GM23338 (cell line): ENCODE data around the gene NFYB. TPM values are rescaled to one million over a fixed set of nuclear protein-coding genes. Genes with fewer than 3 reads are reported as not detected.
"Not testable (repeated sequence)": the region's sequence is repeated elsewhere in the genome, so short reads cannot be mapped to it uniquely, and the experiment has no call there.

Experiments used
- ATAC-seq: fragments of 200-7000 bp; cut with Tn5 transposase; 3 replicates; pipeline ENCODE4 v1.9.1; 2020
- DNase-seq: peaks from one replicate; pipeline ENCODE4 v3.0.0-alpha.2; 2015; ENCODE audit warnings: low spot score
- H2AFZ ChIP-seq: fragments of 200-600 bp; sonication (generic); 2 replicates; pipeline ENCODE4 v1.8.0; 2016; ENCODE audit warnings: antibody characterized with exemption, mild to moderate bottlenecking, moderate library complexity
- H3F3A ChIP-seq: fragments of 200-600 bp; sonication (generic); replicated peaks from 2 replicates; pipeline ENCODE4 v1.8.0; 2017; ENCODE audit warnings: antibody characterized with exemption, mixed run types, low read depth
- H3K27ac ChIP-seq: fragments of 200-600 bp; sonication (generic); 2 replicates; pipeline ENCODE4 v1.6.1; 2016; ENCODE audit warnings: low read depth
- H3K27me3 ChIP-seq: fragments of 200-600 bp; sonication (generic); 2 replicates; pipeline ENCODE4 v1.8.0; 2016; ENCODE audit warnings: mild to moderate bottlenecking, mixed run types, moderate library complexity; ENCODE audit not compliant: insufficient read depth
- H3K36me3 ChIP-seq: fragments of 200-600 bp; sonication (generic); 2 replicates; pipeline ENCODE4 v1.8.0; 2016; ENCODE audit warnings: mild to moderate bottlenecking; ENCODE audit not compliant: insufficient read depth
- H3K4me1 ChIP-seq: fragments of 200-600 bp; sonication (generic); 2 replicates; pipeline ENCODE4 v1.8.0; 2016; ENCODE audit warnings: mild to moderate bottlenecking, moderate library complexity; ENCODE audit not compliant: insufficient read depth
- H3K4me2 ChIP-seq: fragments of 200-600 bp; sonication (generic); 2 replicates; pipeline ENCODE4 v1.7.1; 2017; ENCODE audit warnings: mixed run types
- H3K4me3 ChIP-seq: fragments of 200-600 bp; sonication (generic); 2 replicates; pipeline ENCODE4 v1.6.1; 2016; ENCODE audit warnings: mixed run types
- H3K79me2 ChIP-seq: fragments of 200-600 bp; sonication (generic); replicated peaks from 2 replicates; pipeline ENCODE4 v1.8.0; 2017; ENCODE audit warnings: mild to moderate bottlenecking; ENCODE audit not compliant: insufficient read depth
- H3K9me2 ChIP-seq: fragments of 200-600 bp; sonication (generic); 2 replicates; pipeline ENCODE4 v1.8.0; 2017; ENCODE audit not compliant: insufficient read depth
- H4K20me1 ChIP-seq: fragments of 200-600 bp; sonication (generic); replicated peaks from 2 replicates; pipeline ENCODE4 v1.8.0; 2017; ENCODE audit warnings: mild to moderate bottlenecking; ENCODE audit not compliant: insufficient read depth
- H3K27ac Mint-ChIP-seq: 2 replicates; pipeline ENCODE4 v1.8.0; 2020; ENCODE audit warnings: inconsistent platforms, mild to moderate bottlenecking, moderate library complexity, mixed read lengths
- H3K27me3 Mint-ChIP-seq: 3 replicates; pipeline ENCODE4 v1.8.0; 2022; ENCODE audit warnings: low read depth, mild to moderate bottlenecking, moderate library complexity, mixed read lengths, inconsistent platforms; ENCODE audit not compliant: insufficient read depth, poor library complexity
- H3K36me3 Mint-ChIP-seq: 3 replicates; pipeline ENCODE4 v1.8.0; 2021; ENCODE audit warnings: low read depth, mild to moderate bottlenecking, inconsistent platforms, moderate library complexity, mixed read lengths
- H3K4me1 Mint-ChIP-seq: 3 replicates; pipeline ENCODE4 v1.8.0; 2020; ENCODE audit warnings: mild to moderate bottlenecking, inconsistent platforms, mixed read lengths
- H3K4me3 Mint-ChIP-seq: 3 replicates; pipeline ENCODE4 v1.8.0; 2021; ENCODE audit warnings: moderate library complexity, mild to moderate bottlenecking, inconsistent platforms, mixed read lengths
- H3K9me3 Mint-ChIP-seq: 3 replicates; pipeline ENCODE4 v1.8.0; 2020; ENCODE audit warnings: moderate library complexity, mild to moderate bottlenecking, inconsistent platforms, mixed read lengths
- ETS1 ChIP-seq: IDR thresholded peaks from 2 replicates; pipeline ENCODE4 v1.6.1; 2016; ENCODE audit warnings: antibody characterized with exemption
- ZNF462 ChIP-seq: fragments of 250-450 bp; sonication (Bioruptor Pico); IDR thresholded peaks from 2 replicates; pipeline ENCODE4 v1.5.0; 2020; ENCODE audit warnings: mild to moderate bottlenecking, moderate library complexity
- polyA plus RNA-seq: library from polyadenylated mRNA; unstranded; fragments of >200 nt; fragmentation: Nextera tagmentation; extraction: Ambion mirVana; gene quantifications from 2 replicates; pipeline ENCODE4 v1.2.1, GENCODE V29; 2016
- total RNA-seq: library from RNA; depleted of rRNA; stranded (reverse); fragments of >200 nt; shearing (Covaris generic); gene quantifications from 2 replicates; pipeline ENCODE4 v1.2.3, GENCODE V29; 2014

NFYB gene
- total and polyA plus RNA-seq, 2 experiments from 2014 or later: 32.7 to 67.2 TPM

- Mint-ChIP-seq H3K36me3 (peaks cover 24% of the 10 kb centered on the region), H3K4me3 (no peak overlapping the region), H3K4me1 (0 out of 3 replicates have a peak, but pooled peaks cover 2% of the 10 kb centered on the region), H3K27me3 (peaks cover 5% of the 10 kb centered on the region), H3K9me3 (no peaks in the 10 kb centered on the region; the same call in 2 of the 3 replicates), H3K27ac (no peak overlapping the region)
- Histone ChIP-seq H3K4me3 (no peak overlapping the region), H3F3A (no peaks in the 10 kb centered on the region), H3K27me3 (no peaks in the 10 kb centered on the region), H3K79me2 (no peaks in the 10 kb centered on the region), H4K20me1 (no peaks in the 10 kb centered on the region), H3K4me1 (no peaks in the 10 kb centered on the region; the same call in 1 of the 2 replicates), H3K4me2 (no peak overlapping the region), H2AFZ (no peak overlapping the region), H3K9me2 (no peaks in the 10 kb centered on the region), H3K36me3 (peaks cover 13% of the 10 kb centered on the region; the same call in 1 of the 2 replicates), H3K27ac (no peak overlapping the region)
- DNase-seq (no peak), ATAC-seq (no peak)
- no peak for TF ChIP-seq ETS1
- no peak for TF ChIP-seq ZNF462
Observed at GRCh38 chr12:104115587-104115975, 22.4 kb downstream of the NFYB start.

- H3K36me3 Mint-ChIP-seq: peaks cover 18% of the 10 kb centered on the region
- not testable (repeated sequence) for H3K9me2 ChIP-seq, H3K36me3 ChIP-seq, H3K4me2 ChIP-seq, H4K20me1 ChIP-seq, H3K4me1 ChIP-seq, H3K27ac ChIP-seq, H3K79me2 ChIP-seq, H2AFZ ChIP-seq, H3K4me1 Mint-ChIP-seq, H3K27me3 ChIP-seq, H3K9me3 Mint-ChIP-seq, DNase-seq, ATAC-seq, H3K27ac Mint-ChIP-seq, H3K4me3 Mint-ChIP-seq, H3F3A ChIP-seq, H3K27me3 Mint-ChIP-seq, H3K4me3 ChIP-seq
Observed at GRCh38 chr12:104114834-104115586, 23.0 kb downstream of the NFYB start.
